ENCODE measurements around the gene OOSP4B. TPM values are rescaled to one million over a fixed set of nuclear protein-coding genes. Genes with fewer than 3 reads are reported as not detected.
"Not testable (repeated sequence)": the region's sequence is repeated elsewhere in the genome, so short reads cannot be mapped to it uniquely, and the experiment has no call there.

Gene OOSP4B
- total and polyA plus RNA-seq, 2 experiments from 2014 or later, result not detected

DNA sequence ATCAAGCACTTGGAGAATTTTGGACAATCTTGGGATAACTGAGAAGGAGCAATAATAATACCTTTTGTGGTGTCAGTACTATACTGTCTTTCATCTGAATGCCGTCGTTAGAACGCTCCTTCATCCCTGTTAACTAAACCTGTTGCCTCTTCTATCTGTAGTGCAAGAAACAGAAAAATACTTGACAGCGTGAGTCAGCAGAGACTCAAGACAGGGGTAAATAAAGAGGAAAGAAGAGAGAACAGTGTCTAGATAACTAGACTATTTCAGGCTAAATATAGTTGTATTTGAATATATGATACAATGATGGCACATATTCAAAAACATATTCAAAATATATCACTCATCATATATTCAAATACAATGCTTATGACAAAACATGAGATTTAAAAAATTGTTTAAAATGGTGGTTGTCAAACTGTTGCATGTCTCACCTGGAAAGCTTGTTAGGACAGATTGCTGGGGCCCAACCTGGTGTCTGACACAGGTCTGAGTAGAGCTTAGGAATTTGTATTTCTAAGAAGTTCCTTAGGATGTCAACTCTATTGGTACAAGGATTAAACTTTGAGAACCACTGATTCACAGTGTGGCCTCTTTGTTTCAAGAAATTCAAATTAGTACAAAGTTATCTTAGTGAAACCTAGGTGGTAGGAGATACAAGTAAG is 35.7 kb upstream of the OOSP4B start:
- Histone ChIP-seq H3K9me2 (ENCODE audit: insufficient read depth) (no peaks in the 10 kb centered on the region), H3K79me2 (ENCODE audit: insufficient read depth) (no peaks in the 10 kb centered on the region), H3K27me3 (replicated peaks; ENCODE audit: insufficient read depth) (no peaks in the 10 kb centered on the region), H3K4me1 (ENCODE audit: insufficient read depth) (no peaks in the 10 kb centered on the region), H3K9me3 (ENCODE audit: low read depth) (no peaks in the 10 kb centered on the region), H2AFZ (no peak overlapping the region), H3K4me2 (ENCODE audit: unreplicated experiment) (no peak overlapping the region), H3F3A (ENCODE audit: insufficient read depth) (no peaks in the 10 kb centered on the region), H3K36me3 (ENCODE audit: low read depth) (no peaks in the 10 kb centered on the region), H3K9ac (no peak overlapping the region), H4K20me1 (ENCODE audit: insufficient read depth) (no peaks in the 10 kb centered on the region), H3K4me3 (no peak overlapping the region), H3K27ac (no peak overlapping the region)
- no peak for DNase-seq
- 45 to 49% methylated on average over 4 of the region's 4 CpGs for WGBS, 2 experiments (ENCODE audit: low coverage in 1 of 2, low lambda C conversion rate in 2 of 2, missing lambda C conversion rate in 2 of 2)
- TF ChIP-seq EZH2phosphoT487 (IDR thresholded peaks at IDR 0.05; ENCODE audit: insufficient read depth, low read depth) (no peak), EZH2 (IDR thresholded peaks at IDR 0.05; ENCODE audit: insufficient read depth, poor library complexity, severe bottlenecking) (no peak)
- in situ Hi-C loops (cut with MboI), result no loop called here

DNA sequence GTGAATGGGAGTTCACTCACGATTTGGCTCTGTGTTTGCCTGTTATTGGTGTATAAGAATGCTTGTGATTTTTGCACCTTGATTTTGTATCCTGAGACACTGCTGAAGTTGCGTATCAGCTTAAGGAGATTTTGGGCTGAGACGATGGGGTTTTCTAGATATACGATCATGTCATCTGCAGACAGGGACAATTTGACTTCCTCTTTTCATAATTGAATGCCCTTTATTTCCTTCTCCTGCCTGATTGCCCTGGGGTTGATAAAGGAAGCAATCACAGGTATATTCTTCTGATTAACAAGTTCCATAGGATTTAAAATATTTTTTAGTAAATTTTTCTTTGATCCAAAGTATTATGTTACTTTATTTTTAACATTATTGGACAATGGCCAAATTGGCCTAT is 34.9 kb upstream of the OOSP4B start:
- H3K9ac ChIP-seq; H4K20me1 ChIP-seq (ENCODE audit: insufficient read depth); H3K27me3 ChIP-seq (replicated peaks; ENCODE audit: insufficient read depth); H3K4me1 ChIP-seq (ENCODE audit: insufficient read depth); in situ Hi-C loops (cut with MboI); H2AFZ ChIP-seq; DNase-seq; H3K79me2 ChIP-seq (ENCODE audit: insufficient read depth); H3F3A ChIP-seq (ENCODE audit: insufficient read depth); H3K36me3 ChIP-seq (ENCODE audit: low read depth); H3K4me3 ChIP-seq; H3K9me3 ChIP-seq (ENCODE audit: low read depth); H3K27ac ChIP-seq; H3K4me2 ChIP-seq (ENCODE audit: unreplicated experiment); H3K9me2 ChIP-seq (ENCODE audit: insufficient read depth): not testable (repeated sequence)
- WGBS, 2 experiments (ENCODE audit: low coverage in 1 of 2, low lambda C conversion rate in 2 of 2, missing lambda C conversion rate in 2 of 2), result 27 to 29% methylated on average over 4 of the region's 4 CpGs

DNA sequence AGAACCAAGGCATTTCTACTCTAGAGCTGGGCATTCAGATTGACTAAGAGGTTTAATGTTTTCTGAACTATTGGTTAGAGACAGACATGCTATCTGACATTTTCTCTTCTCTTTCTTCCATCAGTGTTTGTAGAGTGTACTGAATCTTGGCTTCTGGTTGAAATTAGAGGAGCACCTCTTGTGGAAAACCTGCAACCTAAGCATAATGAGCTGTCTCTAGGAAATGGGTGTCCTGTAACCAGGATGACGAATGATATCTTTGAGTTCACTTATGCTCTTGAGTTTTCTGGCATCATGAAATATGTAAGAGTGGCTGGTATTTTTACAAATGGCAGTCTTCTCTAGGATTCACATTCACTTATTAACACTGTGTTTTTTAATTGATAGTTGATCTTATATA is 33.8 kb upstream of the OOSP4B start:
- no peaks in the 10 kb centered on the region for H3K4me1 ChIP-seq (ENCODE audit: insufficient read depth)
- no peak overlapping the region for H2AFZ ChIP-seq
- no peaks in the 10 kb centered on the region for H3K36me3 ChIP-seq (ENCODE audit: low read depth)
- H3K79me2 ChIP-seq (ENCODE audit: insufficient read depth), result no peaks in the 10 kb centered on the region
- H3K27me3 ChIP-seq (replicated peaks; ENCODE audit: insufficient read depth), result no peaks in the 10 kb centered on the region
- H4K20me1 ChIP-seq (ENCODE audit: insufficient read depth), result no peaks in the 10 kb centered on the region
- H3K27ac ChIP-seq, result no peak overlapping the region
- DNase-seq, result no peak
- H3K9me2 ChIP-seq (ENCODE audit: insufficient read depth), result no peaks in the 10 kb centered on the region
- H3K4me3 ChIP-seq, result no peak overlapping the region
- WGBS, 2 experiments (ENCODE audit: low coverage in 1 of 2, low lambda C conversion rate in 2 of 2, missing lambda C conversion rate in 2 of 2), result 5% methylated on average over 1 of the region's 1 CpG
- H3K9ac ChIP-seq, result no peak overlapping the region
- H3K4me2 ChIP-seq (ENCODE audit: unreplicated experiment), result no peak overlapping the region
- no peaks in the 10 kb centered on the region for H3K9me3 ChIP-seq (ENCODE audit: low read depth)
- in situ Hi-C loops (cut with MboI), result no loop called here
- no peaks in the 10 kb centered on the region for H3F3A ChIP-seq (ENCODE audit: insufficient read depth)
- TF ChIP-seq EZH2 (IDR thresholded peaks at IDR 0.05; ENCODE audit: insufficient read depth, poor library complexity, severe bottlenecking), result no peak
- no peak for TF ChIP-seq EZH2phosphoT487 (IDR thresholded peaks at IDR 0.05; ENCODE audit: insufficient read depth, low read depth)

DNA sequence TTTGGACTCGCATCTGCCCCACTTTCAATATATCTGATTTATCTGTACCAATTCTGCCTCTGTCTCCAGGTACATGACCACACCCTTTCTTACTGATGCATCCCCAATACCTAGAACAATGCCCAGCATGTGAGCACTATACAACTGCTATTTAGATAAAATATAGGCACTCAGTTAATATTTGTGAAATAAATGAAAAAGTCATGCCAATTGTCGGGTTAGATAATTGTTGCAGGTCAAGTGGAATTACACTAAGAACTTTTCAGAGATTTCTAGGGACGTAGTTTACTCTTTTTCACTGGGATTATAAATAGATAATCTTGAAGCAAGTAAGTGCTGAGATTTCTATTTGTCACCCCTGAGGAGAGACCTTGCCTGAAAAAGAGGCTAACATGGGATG is 32.6 kb upstream of the OOSP4B start:
- Histone ChIP-seq H3K9me3 (ENCODE audit: low read depth) (no peaks in the 10 kb centered on the region), H3K9me2 (ENCODE audit: insufficient read depth) (no peaks in the 10 kb centered on the region), H3F3A (ENCODE audit: insufficient read depth) (no peaks in the 10 kb centered on the region), H3K27me3 (replicated peaks; ENCODE audit: insufficient read depth) (no peaks in the 10 kb centered on the region), H2AFZ (no peak overlapping the region), H3K9ac (no peak overlapping the region), H3K27ac (no peak overlapping the region), H3K36me3 (ENCODE audit: low read depth) (no peaks in the 10 kb centered on the region), H3K4me1 (ENCODE audit: insufficient read depth) (no peaks in the 10 kb centered on the region), H3K79me2 (ENCODE audit: insufficient read depth) (no peaks in the 10 kb centered on the region), H4K20me1 (ENCODE audit: insufficient read depth) (no peaks in the 10 kb centered on the region), H3K4me3 (no peak overlapping the region), H3K4me2 (ENCODE audit: unreplicated experiment) (no peak overlapping the region)
- DNase-seq, result no peak
- in situ Hi-C loops (cut with MboI), result no loop called here
- TF ChIP-seq EZH2 (IDR thresholded peaks at IDR 0.05; ENCODE audit: insufficient read depth, poor library complexity, severe bottlenecking) (no peak), EZH2phosphoT487 (IDR thresholded peaks at IDR 0.05; ENCODE audit: insufficient read depth, low read depth) (no peak)
- WGBS, 2 experiments (ENCODE audit: low coverage in 1 of 2, low lambda C conversion rate in 2 of 2, missing lambda C conversion rate in 2 of 2), result 19 to 20% methylated on average over 3 of the region's 3 CpGs

DNA sequence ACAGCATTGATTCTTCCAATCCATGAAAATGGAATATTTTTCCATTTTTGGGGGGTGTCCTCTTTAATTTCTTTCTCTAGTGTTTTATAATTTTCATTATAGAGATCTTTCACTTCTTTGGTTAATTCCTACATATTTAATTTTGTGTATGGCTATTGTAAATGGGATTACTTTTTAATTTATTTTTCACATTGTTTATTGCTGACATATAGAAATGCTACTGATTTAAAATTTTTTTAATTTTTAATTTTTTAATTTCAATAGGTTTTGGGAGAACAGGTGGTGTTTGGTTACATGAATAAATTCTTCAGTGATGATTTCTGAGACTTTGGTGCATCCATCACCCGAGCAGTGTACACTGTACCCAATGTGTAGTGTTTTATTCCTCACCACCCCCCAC is 26.6 kb upstream of the OOSP4B start:
- H3K4me1 ChIP-seq (ENCODE audit: insufficient read depth), result no peaks in the 10 kb centered on the region
- in situ Hi-C loops (cut with MboI), result no loop called here
- no peaks in the 10 kb centered on the region for H3K9me3 ChIP-seq (ENCODE audit: low read depth)
- 3 to 6% methylated on average over 1 of the region's 1 CpG for WGBS, 2 experiments (ENCODE audit: low coverage in 1 of 2, low lambda C conversion rate in 2 of 2, missing lambda C conversion rate in 2 of 2)
- H3K4me3 ChIP-seq, result no peak overlapping the region
- H3K36me3 ChIP-seq (ENCODE audit: low read depth), result no peaks in the 10 kb centered on the region
- no peak overlapping the region for H2AFZ ChIP-seq
- no peak overlapping the region for H3K4me2 ChIP-seq (ENCODE audit: unreplicated experiment)
- H3F3A ChIP-seq (ENCODE audit: insufficient read depth), result no peaks in the 10 kb centered on the region
- no peaks in the 10 kb centered on the region for H4K20me1 ChIP-seq (ENCODE audit: insufficient read depth)
- H3K9me2 ChIP-seq (ENCODE audit: insufficient read depth), result no peaks in the 10 kb centered on the region
- H3K27me3 ChIP-seq (replicated peaks; ENCODE audit: insufficient read depth), result no peaks in the 10 kb centered on the region
- no peak overlapping the region for H3K9ac ChIP-seq
- no peak for DNase-seq
- no peak for TF ChIP-seq EZH2 (IDR thresholded peaks at IDR 0.05; ENCODE audit: insufficient read depth, poor library complexity, severe bottlenecking)
- no peak for TF ChIP-seq EZH2phosphoT487 (IDR thresholded peaks at IDR 0.05; ENCODE audit: insufficient read depth, low read depth)
- no peaks in the 10 kb centered on the region for H3K79me2 ChIP-seq (ENCODE audit: insufficient read depth)
- H3K27ac ChIP-seq, result no peak overlapping the region
